A549 (cell line): ENCODE results near the gene TOR2A. TPM values are rescaled to one million over a fixed set of nuclear protein-coding genes. Genes with fewer than 3 reads are reported as not detected.

Experiments
- ATAC-seq, 2 experiments: fragments of 200-7000 bp in 1 of 2; fragments of >200 bp in 1 of 2; cut with Nextera tagmentation in 1 of 2; cut with Tn5 transposase in 1 of 2; 3 replicates each; pipeline versions ENCODE4 v1.8.0 to v1.9.1; 2018 to 2020; ENCODE audit warnings: mild to moderate bottlenecking in 1 of 2, moderate library complexity in 1 of 2
- CTCF ChIA-PET: fragments of 300-600 bp; sonication (Branson Sonifier 250); formaldehyde crosslinking; extraction: SDS; loops from one replicate; lab custom pipeline; 2021; ENCODE audit warnings: antibody characterized with exemption, inconsistent platforms; lab: Yijun Ruan, JAX
- POLR2A ChIA-PET: fragments of 350-600 bp; formaldehyde crosslinking; extraction: SDS; loops from one replicate; lab custom pipeline; 2021; ENCODE audit warnings: antibody characterized with exemption, inconsistent platforms; lab: Yijun Ruan, JAX
- DNase-seq, 2 experiments: peaks; one replicate each; pipeline versions ENCODE4 v3.0.0 to v3.0.0-alpha.2; 2011 to 2016; ENCODE audit warnings: low read depth in 1 of 2, low spot score in 1 of 2
- FAIRE-seq: peaks from 2 replicates; lab custom pipeline; 2011; peaks lifted over from hg19 to GRCh38; lab: Jason Lieb, UNC
- H3K27ac ChIP-seq, 2 experiments: fragments of >200 bp; sonication (Bioruptor Twin); formaldehyde crosslinking; 3 replicates each; pipeline ENCODE4 v1.5.1; 2016 to 2017
- H3K4me1 ChIP-seq: fragments of >200 bp; sonication (Bioruptor Twin); formaldehyde crosslinking; 3 replicates; pipeline ENCODE4 v1.6.1; 2016
- H3K4me2 ChIP-seq: fragments of >200 bp; sonication (Bioruptor Twin); formaldehyde crosslinking; 3 replicates; pipeline ENCODE4 v1.6.1; 2016
- H3K4me3 ChIP-seq: fragments of >200 bp; sonication (Bioruptor Twin); formaldehyde crosslinking; 3 replicates; pipeline ENCODE4 v1.5.1; 2016
- H3K9me3 ChIP-seq: fragments of >200 bp; sonication (Bioruptor Twin); formaldehyde crosslinking; 3 replicates; pipeline ENCODE4 v1.6.1; 2016
- BCL3 ChIP-seq: fragments of >200 bp; sonication (Bioruptor Twin); formaldehyde crosslinking; IDR thresholded peaks from 3 replicates; pipeline ENCODE4 v1.6.1; 2016
- CBX2 ChIP-seq: fragments of 200-600 bp; sonication (generic); IDR thresholded peaks from 2 replicates; pipeline ENCODE4 v1.6.1; 2016; ENCODE audit warnings: low read depth, mild to moderate bottlenecking, borderline replicate concordance
- CBX8 ChIP-seq: fragments of 200-600 bp; sonication (generic); IDR thresholded peaks from 2 replicates; pipeline ENCODE4 v1.6.1; 2016
- CEBPB ChIP-seq, 2 experiments: fragments of >200 bp in 1 of 2; sonication (Bioruptor Twin) in 1 of 2; formaldehyde crosslinking in 1 of 2; IDR thresholded peaks; 2 replicates each; pipeline ENCODE4 v1.6.1; 2012 to 2016
- CTCF ChIP-seq: fragments of >200 bp; sonication (Bioruptor Twin); formaldehyde crosslinking; IDR thresholded peaks from 3 replicates; pipeline ENCODE4 v1.5.1; 2016
- ELK1 ChIP-seq: fragments of 150-350 bp; IDR thresholded peaks from 2 replicates; pipeline ENCODE4 v1.6.1; 2014; ENCODE audit warnings: low read depth, mild to moderate bottlenecking, low read length
- EP300 ChIP-seq, 2 experiments: fragments of >200 bp; sonication (Bioruptor Twin); formaldehyde crosslinking; IDR thresholded peaks; 2 replicates in 1 of 2; 3 replicates in 1 of 2; pipeline ENCODE4 v1.6.1; 2016 to 2017
- ESRRA ChIP-seq: fragments of 150-350 bp; IDR thresholded peaks from 2 replicates; pipeline ENCODE4 v1.6.1; 2014; ENCODE audit warnings: mild to moderate bottlenecking, low read length, borderline replicate concordance
- GATA3 ChIP-seq: IDR thresholded peaks from 2 replicates; pipeline ENCODE4 v1.6.1; 2012; ENCODE audit warnings: borderline replicate concordance
- HDAC2 ChIP-seq: fragments of 200-600 bp; sonication (generic); IDR thresholded peaks from 2 replicates; pipeline ENCODE4 v1.6.1; 2016
- HES2 ChIP-seq: fragments of >200 bp; sonication (Bioruptor Twin); formaldehyde crosslinking; IDR thresholded peaks from 2 replicates; pipeline ENCODE4 v1.6.1; 2016
- HMGXB4 ChIP-seq: fragments of 250-450 bp; sonication (Bioruptor Pico); IDR thresholded peaks from 2 replicates; pipeline ENCODE4 v1.5.0; 2021; ENCODE audit warnings: mild to moderate bottlenecking, moderate library complexity, borderline replicate concordance
- HOXA7 ChIP-seq: fragments of 250-450 bp; sonication (Bioruptor Pico); IDR thresholded peaks from 2 replicates; pipeline ENCODE4 v1.5.0; 2020; ENCODE audit warnings: mild to moderate bottlenecking, moderate library complexity
- JUN ChIP-seq, 2 experiments: fragments of >200 bp; sonication (Bioruptor Twin); formaldehyde crosslinking; IDR thresholded peaks; 2 replicates in 1 of 2; 3 replicates in 1 of 2; pipeline ENCODE4 v1.6.1; 2016 to 2017
- JUNB ChIP-seq: fragments of >200 bp; sonication (Bioruptor Twin); formaldehyde crosslinking; IDR thresholded peaks from 2 replicates; pipeline ENCODE4 v1.6.1; 2016
- KDM1A ChIP-seq: fragments of 200-600 bp; sonication (generic); IDR thresholded peaks from 2 replicates; pipeline ENCODE4 v1.6.1; 2016; ENCODE audit warnings: low read depth, mild to moderate bottlenecking
- KDM5A ChIP-seq: fragments of 200-600 bp; sonication (generic); IDR thresholded peaks from 2 replicates; pipeline ENCODE4 v1.6.1; 2016; ENCODE audit warnings: antibody characterized with exemption, mild to moderate bottlenecking
- MAFK ChIP-seq: fragments of 450-650 bp; IDR thresholded peaks from 2 replicates; pipeline ENCODE4 v1.6.1; 2014; ENCODE audit not compliant: partially characterized antibody
- MAZ ChIP-seq: fragments of 150-350 bp; IDR thresholded peaks from 2 replicates; pipeline ENCODE4 v1.6.1; 2014; ENCODE audit warnings: antibody characterized with exemption, low read depth, low read length, borderline replicate concordance
- MYC ChIP-seq: IDR thresholded peaks from 2 replicates; pipeline ENCODE4 v1.6.1; 2012; ENCODE audit warnings: mild to moderate bottlenecking, inconsistent platforms, low read length, improper control_type of control experiment, borderline replicate concordance
- PBX3 ChIP-seq: IDR thresholded peaks from 2 replicates; pipeline ENCODE4 v1.6.1; 2012
- SREBF2 ChIP-seq: fragments of 450-650 bp; IDR thresholded peaks from 2 replicates; pipeline ENCODE4 v1.6.1; 2014; ENCODE audit warnings: mild to moderate bottlenecking, moderate library complexity
- TP53 ChIP-seq: fragments of 250-450 bp; sonication (Bioruptor Pico); IDR thresholded peaks from 2 replicates; pipeline ENCODE4 v1.5.0; 2021; ENCODE audit warnings: mild to moderate bottlenecking, moderate library complexity
- USF2 ChIP-seq: fragments of 450-650 bp; IDR thresholded peaks from 2 replicates; pipeline ENCODE4 v1.6.1; 2014; ENCODE audit warnings: antibody characterized with exemption
- ZNF302 ChIP-seq: fragments of 250-450 bp; sonication (Bioruptor Pico); IDR thresholded peaks from 2 replicates; pipeline ENCODE4 v1.9.0; 2021; ENCODE audit warnings: inconsistent platforms, mild to moderate bottlenecking, moderate library complexity
- WGBS: methylation state at CpG from one replicate; pipeline ENCODE4 v1.1.6; 2017; ENCODE audit errors: missing lambda C conversion rate; 5-methylcytosine and 5-hydroxymethylcytosine counted together
- polyA plus RNA-seq, 4 experiments: library from polyadenylated mRNA; depleted of rRNA in 3 of 4; stranded (reverse); fragments of >200 nt; fragmentation: RNase III in 1 of 4; extraction: RNeasy Plus Mini Kit Qiagen cat#74134 plus additional on column Dnase treatment in 1 of 4; gene quantifications; 2 replicates in 3 of 4; 3 replicates in 1 of 4; pipeline ENCODE4 v1.2.3, GENCODE V29; 2011 to 2017

The TOR2A gene
- polyA plus RNA-seq, 2 of the 4 experiments (the other 2 are of a cell fraction), result 4.9 to 9.6 TPM

- H3K4me3 ChIP-seq, result no peak overlapping the region
- TF ChIP-seq KDM5A (no peak), MYC (no peak), EP300 (IDR thresholded peaks at IDR 0.05) (no peak), HES2 (no peak), ZNF302 (no peak), CTCF (no peak), TP53 (no peak), SREBF2 (no peak), HDAC2 (no peak), HOXA7 (CRISPR knock-in tag) (no peak)
- TF ChIP-seq, all 56 proteins: peak for 0
- ChIA-PET CTCF (interaction anchor here (0.6 to 15.7 kb wide), 10 partner anchors 10 to 257 kb away, joined by 3 to 243 read pairs (median 4); partner anchors contain the start of genes CDK9 and TOR2A), POLR2A (no interaction called here)
- no peak overlapping the region for H3K4me2 ChIP-seq
- no peak overlapping the region for H3K27ac ChIP-seq
- FAIRE-seq (no peak), DNase-seq (no peak), ATAC-seq (no peak)
- WGBS, result 70% methylated on average over 13 of the region's 23 CpGs
- H3K9me3 ChIP-seq, result no peaks in the 10 kb centered on the region
- H3K4me1 ChIP-seq, result peaks cover 25% of the 10 kb centered on the region
Measured at GRCh38 chr9:127724012-127724411, 11.1 kb downstream of the TOR2A start.

GRCh38 chr9:127723444-127723843 lies 11.7 kb downstream of the TOR2A start:
- DNase-seq, result no peak
- no peak for TF ChIP-seq TP53
- TF ChIP-seq SREBF2, result no peak
- no peak for TF ChIP-seq MAFK
- no peak for TF ChIP-seq PBX3
- ChIA-PET POLR2A (no interaction called here), CTCF (interaction anchor here (0.6 to 15.7 kb wide), 6 partner anchors 11 to 159 kb away, joined by 3 to 243 read pairs (median 4); partner anchors contain the start of gene TOR2A)
- no peak overlapping the region for H3K4me3 ChIP-seq
- WGBS, result 88% methylated on average over 5 of the region's 5 CpGs
- no peak for FAIRE-seq
- H3K27ac ChIP-seq, result no peak overlapping the region
- no peaks in the 10 kb centered on the region for H3K9me3 ChIP-seq
- no peak for ATAC-seq
- H3K4me1 ChIP-seq, result peaks cover 25% of the 10 kb centered on the region
- no peak overlapping the region for H3K4me2 ChIP-seq

GRCh38 chr9:127723013-127723412 lies 12.1 kb downstream of the TOR2A start:
- Histone ChIP-seq H3K4me2 (no peak overlapping the region), H3K4me1 (peaks cover 25% of the 10 kb centered on the region), H3K4me3 (no peak overlapping the region), H3K9me3 (no peaks in the 10 kb centered on the region), H3K27ac (no peak overlapping the region)
- CTCF ChIA-PET, result interaction anchor here (0.6 to 15.7 kb wide), 6 partner anchors 11 to 219 kb away, joined by 3 to 243 read pairs (median 4); partner anchors contain the start of gene TOR2A
- ATAC-seq (no peak), FAIRE-seq (no peak), DNase-seq (no peak)
- POLR2A ChIA-PET, result no interaction called here
- 93% methylated on average over 10 of the region's 13 CpGs for WGBS
- TF ChIP-seq KDM1A, result no peak
- no peak for TF ChIP-seq CEBPB (IDR thresholded peaks at IDR 0.05)
- no peak for TF ChIP-seq MAZ
- no peak for TF ChIP-seq BCL3
- TF ChIP-seq PBX3, result no peak
- TF ChIP-seq HMGXB4, result no peak
- no peak for TF ChIP-seq ESRRA
- TF ChIP-seq HDAC2, result no peak
- TF ChIP-seq ELK1, result no peak
- no peak for TF ChIP-seq KDM5A
- no peak for TF ChIP-seq CBX8
- no peak for TF ChIP-seq TP53
- TF ChIP-seq JUNB, result no peak
- no peak for TF ChIP-seq CBX2
- no peak for TF ChIP-seq GATA3
- no peak for TF ChIP-seq JUN (IDR thresholded peaks at IDR 0.05)
- TF ChIP-seq USF2, result no peak
